Measurements from ENCODE around the gene SAMD4A. TPM values are rescaled to one million over a fixed set of nuclear protein-coding genes. Genes with fewer than 3 reads are reported as not detected.

Gene SAMD4A
- total RNA-seq, 1 experiment from 2014 or later = 9.6 TPM

- no peak overlapping the region for H4K91ac ChIP-seq (ENCODE audit: insufficient read length, low read depth, low read length)
- no peaks in the 10 kb centered on the region for H4K20me1 ChIP-seq (ENCODE audit: control insufficient read depth, insufficient read depth, insufficient read length)
- no peak overlapping the region for H4K5ac ChIP-seq (ENCODE audit: insufficient read length, low read depth, low read length)
- no peaks in the 10 kb centered on the region for H3K27me3 ChIP-seq (ENCODE audit: insufficient read depth, low read length)
- H3K27ac ChIP-seq (ENCODE audit: insufficient read length, low read depth, low read length) = no peak overlapping the region
- Mint-ChIP-seq H3K4me3 (no peak overlapping the region), H3K27ac (no peak overlapping the region), H3K4me1 (peaks cover 14% of the 10 kb centered on the region in 2 experiments), H3K36me3 (ENCODE audit: insufficient read depth in 1 of 3, low read depth in 3 of 3) (no peaks in the 10 kb centered on the region; a peak in 1 of 7 replicates), H3K9me3 (peaks cover 0 to 4% of the 10 kb centered on the region in 2 experiments; a peak in 1 of 5 replicates), H3K27me3 (ENCODE audit: low read depth) (peaks cover 26% of the 10 kb centered on the region)
- H2BK20ac ChIP-seq (ENCODE audit: low read depth, low read length, poor library complexity, severe bottlenecking) = no peak overlapping the region
- H3K9me3 ChIP-seq (ENCODE audit: control insufficient read depth, low read depth, low read length) = no peaks in the 10 kb centered on the region
- H2AK5ac ChIP-seq (ENCODE audit: insufficient read length, low read length) = no peak overlapping the region
- WGBS (ENCODE audit: extremely low coverage, insufficient read length, low lambda C conversion rate) = no CpG with 5 or more reads among the region's 8 CpGs
- no peak overlapping the region for H3K4me2 ChIP-seq (ENCODE audit: insufficient read depth, insufficient read length, low read length)
- H3K56ac ChIP-seq (ENCODE audit: insufficient read length, low read depth, low read length) = no peak overlapping the region
- no peak overlapping the region for H3K4ac ChIP-seq (ENCODE audit: low read depth, low read length)
- no peaks in the 10 kb centered on the region for H3K79me2 ChIP-seq (ENCODE audit: insufficient read depth, low read length)
- no peak overlapping the region for H2BK5ac ChIP-seq (ENCODE audit: insufficient read length, low read length)
- TF ChIP-seq CTCF (conservative IDR thresholded peaks at IDR 0.05) = no peak
- H2BK15ac ChIP-seq (ENCODE audit: low read depth, low read length) = no peak overlapping the region
- peaks cover 2% of the 10 kb centered on the region; the same call in 1 of the 2 replicates for H3K4me1 ChIP-seq (ENCODE audit: insufficient read depth, low read length)
- no peak overlapping the region for H3K9ac ChIP-seq (ENCODE audit: extremely low read depth, insufficient read length, low read length)
- H3K18ac ChIP-seq (ENCODE audit: insufficient read length, low read depth, low read length) = no peak overlapping the region
- H3K23me2 ChIP-seq (ENCODE audit: insufficient read length, low read depth, low read length, poor library complexity, severe bottlenecking) = no peaks in the 10 kb centered on the region
- no peak overlapping the region for H4K8ac ChIP-seq (replicated peaks; ENCODE audit: insufficient read length, low read depth, low read length)
- no peak overlapping the region for H2AFZ ChIP-seq (ENCODE audit: low read length)
- H2BK120ac ChIP-seq (ENCODE audit: low read depth, low read length, poor library complexity, severe bottlenecking) = no peak overlapping the region
- H3T11ph ChIP-seq (ENCODE audit: low read length) = no peak overlapping the region
- H3K14ac ChIP-seq (ENCODE audit: insufficient read depth, low read length) = no peak overlapping the region
- no peak for DNase-seq
- no peaks in the 10 kb centered on the region for H3K79me1 ChIP-seq (ENCODE audit: insufficient read depth, low read depth, low read length, poor library complexity, severe bottlenecking)
- no peak overlapping the region for H3K23ac ChIP-seq (ENCODE audit: insufficient read length, low read depth, low read length)
- H2BK12ac ChIP-seq (ENCODE audit: insufficient read length, low read depth, low read length) = no peak overlapping the region
Measured at GRCh38 chr14:54809767-54810166, 242.8 kb downstream of the SAMD4A start.
